ENCODE results near the gene NSMF. TPM values are rescaled to one million over a fixed set of nuclear protein-coding genes. Genes with fewer than 3 reads are reported as not detected.

NSMF gene
- total RNA-seq, 2 experiments from 2014 or later: 57.6 to 60.3 TPM

GRCh38 chr9:137430723-137431415 is 28.3 kb downstream of the NSMF start:
- DNase-seq: no peak
- H3K4me1 Mint-ChIP-seq: no peaks in the 10 kb centered on the region
- H3K27ac Mint-ChIP-seq: no peak overlapping the region
- H3K4me3 Mint-ChIP-seq: no peak overlapping the region
- ChIA-PET CTCF (interaction anchor here (0.7 kb wide), 1 partner anchor 15 kb away, joined by 3 read pairs; no protein-coding TSS in a partner anchor), POLR2A (no interaction called here)
- no peaks in the 10 kb centered on the region for H3K36me3 Mint-ChIP-seq (ENCODE audit: low read depth)
- no peaks in the 10 kb centered on the region for H3K27me3 Mint-ChIP-seq
- no peaks in the 10 kb centered on the region for H3K9me3 Mint-ChIP-seq

- no peak for DNase-seq
- Mint-ChIP-seq H3K27me3 (no peaks in the 10 kb centered on the region), H3K36me3 (ENCODE audit: low read depth) (no peaks in the 10 kb centered on the region), H3K4me3 (no peak overlapping the region), H3K4me1 (no peaks in the 10 kb centered on the region), H3K9me3 (no peaks in the 10 kb centered on the region), H3K27ac (no peak overlapping the region)
- POLR2A ChIA-PET: no interaction called here
- CTCF ChIA-PET: interaction anchor here (0.7 kb wide), 1 partner anchor 16 kb away, joined by 3 read pairs; no protein-coding TSS in a partner anchor
These were observed 29.0 kb downstream of the NSMF start for GRCh38 chr9:137429974-137430722.

GRCh38 chr9:137429546-137429890 is 29.6 kb downstream of the NSMF start:
- peaks cover 6% of the 10 kb centered on the region for H3K27me3 Mint-ChIP-seq
- H3K27ac Mint-ChIP-seq: no peak overlapping the region
- ChIA-PET CTCF (no interaction called here), POLR2A (no interaction called here)
- no peaks in the 10 kb centered on the region for H3K4me1 Mint-ChIP-seq
- H3K4me3 Mint-ChIP-seq: no peak overlapping the region
- no peaks in the 10 kb centered on the region for H3K36me3 Mint-ChIP-seq (ENCODE audit: low read depth)
- no peak for DNase-seq
- H3K9me3 Mint-ChIP-seq: no peaks in the 10 kb centered on the region

- no peaks in the 10 kb centered on the region for H3K4me1 Mint-ChIP-seq
- no peak overlapping the region for H3K4me3 Mint-ChIP-seq
- H3K27me3 Mint-ChIP-seq: peaks cover 11% of the 10 kb centered on the region
- no peak overlapping the region for H3K27ac Mint-ChIP-seq
- CTCF ChIA-PET: no interaction called here
- no peak for DNase-seq
- H3K9me3 Mint-ChIP-seq: no peaks in the 10 kb centered on the region
- H3K36me3 Mint-ChIP-seq (ENCODE audit: low read depth): no peaks in the 10 kb centered on the region
- POLR2A ChIA-PET: no interaction called here
These were observed 30.1 kb downstream of the NSMF start for GRCh38 chr9:137428841-137429545.

- no peak overlapping the region for H3K27ac Mint-ChIP-seq
- ChIA-PET POLR2A (no interaction called here), CTCF (no interaction called here)
- H3K4me3 Mint-ChIP-seq: no peak overlapping the region
- no peaks in the 10 kb centered on the region for H3K36me3 Mint-ChIP-seq (ENCODE audit: low read depth)
- DNase-seq: no peak
- peaks cover 11% of the 10 kb centered on the region for H3K27me3 Mint-ChIP-seq
- no peaks in the 10 kb centered on the region for H3K9me3 Mint-ChIP-seq
- no peaks in the 10 kb centered on the region for H3K4me1 Mint-ChIP-seq
These were observed 30.9 kb downstream of the NSMF start for GRCh38 chr9:137428311-137428630.

- POLR2A ChIA-PET: no interaction called here
These were observed 31.5 kb downstream of the NSMF start for GRCh38 chr9:137427454-137428310.

GRCh38 chr9:137426018-137426681 is 33.0 kb downstream of the NSMF start:
- Mint-ChIP-seq H3K4me1 (peaks cover 11% of the 10 kb centered on the region), H3K27me3 (peaks cover 11% of the 10 kb centered on the region), H3K36me3 (ENCODE audit: low read depth) (no peaks in the 10 kb centered on the region), H3K9me3 (no peaks in the 10 kb centered on the region), H3K4me3 (no peak overlapping the region), H3K27ac (no peak overlapping the region)
- DNase-seq: no peak
- POLR2A ChIA-PET: no interaction called here
- CTCF ChIA-PET: no interaction called here

More at GRCh38 chr9:137427454-137428310, 31.5 kb downstream of the NSMF start:
- no peaks in the 10 kb centered on the region for H3K4me1 Mint-ChIP-seq
- no peaks in the 10 kb centered on the region for H3K36me3 Mint-ChIP-seq (ENCODE audit: low read depth)
- peaks cover 11% of the 10 kb centered on the region for H3K27me3 Mint-ChIP-seq
- H3K9me3 Mint-ChIP-seq: no peaks in the 10 kb centered on the region
- no peak for DNase-seq
- CTCF ChIA-PET: no interaction called here
- no peak overlapping the region for H3K4me3 Mint-ChIP-seq
- H3K27ac Mint-ChIP-seq: no peak overlapping the region

- POLR2A ChIA-PET: interaction anchor here (1.8 kb wide), 1 partner anchor 183 kb away, joined by 4 read pairs; no protein-coding TSS in a partner anchor
- Mint-ChIP-seq H3K36me3 (ENCODE audit: low read depth) (no peaks in the 10 kb centered on the region), H3K4me3 (no peak overlapping the region), H3K9me3 (no peaks in the 10 kb centered on the region), H3K27ac (no peak overlapping the region), H3K27me3 (peaks cover 11% of the 10 kb centered on the region), H3K4me1 (peaks cover 12% of the 10 kb centered on the region)
- CTCF ChIA-PET: interaction anchor here (0.8 to 2.4 kb wide), 24 partner anchors 8 to 310 kb away, joined by 3 to 13 read pairs (median 4); partner anchors contain the start of genes MRPL41, NRARP and NSMF
- no peak for DNase-seq
These were observed 35.4 kb downstream of the NSMF start for GRCh38 chr9:137423514-137424291.

- no peaks in the 10 kb centered on the region for H3K36me3 Mint-ChIP-seq (ENCODE audit: low read depth)
- peaks cover 11% of the 10 kb centered on the region for H3K27me3 Mint-ChIP-seq
- H3K4me3 Mint-ChIP-seq: peak within 1 kb of the TSS; percentile 81
- POLR2A ChIA-PET: interaction anchor here (1.8 kb wide), 1 partner anchor 182 kb away, joined by 4 read pairs; no protein-coding TSS in a partner anchor
- H3K9me3 Mint-ChIP-seq: no peaks in the 10 kb centered on the region
- DNase-seq: peak; percentile 94
- H3K27ac Mint-ChIP-seq: peak within 1 kb of the TSS; percentile 75
- H3K4me1 Mint-ChIP-seq: peaks cover 12% of the 10 kb centered on the region
- CTCF ChIA-PET: interaction anchor here (0.5 to 2.4 kb wide), 30 partner anchors 9 to 310 kb away, joined by 3 to 13 read pairs (median 4); partner anchors contain the start of genes MRPL41, NRARP and NSMF
These were observed 36.3 kb downstream of the NSMF start, which contains the start of the genes EXD3 and NOXA1 for GRCh38 chr9:137422604-137423513. Gene EXD3 (minus strand): TSS chr9:137423162. CDS start chr9:137395357, 27,805 bp downstream. Gene NOXA1 (plus strand): TSS chr9:137423393. CDS start chr9:137423530, 137 bp downstream.

- Mint-ChIP-seq H3K9me3 (no peaks in the 10 kb centered on the region), H3K27me3 (peaks cover 11% of the 10 kb centered on the region), H3K4me3 (peak overlapping the region; percentile 81), H3K4me1 (peaks cover 12% of the 10 kb centered on the region), H3K36me3 (ENCODE audit: low read depth) (no peaks in the 10 kb centered on the region), H3K27ac (peak overlapping the region; percentile 75)
- CTCF ChIA-PET: interaction anchor here (0.5 to 2.4 kb wide), 13 partner anchors 9 to 181 kb away, joined by 3 to 13 read pairs (median 4); partner anchors contain the start of gene NRARP
- POLR2A ChIA-PET: interaction anchor here (1.8 kb wide), 1 partner anchor 181 kb away, joined by 4 read pairs; no protein-coding TSS in a partner anchor
- DNase-seq: no peak
These were observed 37.1 kb downstream of the NSMF start for GRCh38 chr9:137421838-137422603.
